ENCODE measurements around the gene HACL1.

Gene HACL1

GRCh38 chr3:15572138-15572537 is 29.2 kb downstream of the HACL1 start:
- H3K9ac ChIP-seq (ENCODE audit: low read length), result no peak overlapping the region
- H3K4me3 ChIP-seq (ENCODE audit: low read length), result no peak overlapping the region
- H3K36me3 ChIP-seq (ENCODE audit: control insufficient read depth, low read depth, low read length), result peaks cover 44% of the 10 kb centered on the region
- no peaks in the 10 kb centered on the region for H3K27me3 ChIP-seq (ENCODE audit: control insufficient read depth, insufficient read depth, low read length)
- no peak overlapping the region for H3K27ac ChIP-seq (ENCODE audit: low read length)
- H3K4me1 ChIP-seq (ENCODE audit: control insufficient read depth, low read depth, low read length), result no peaks in the 10 kb centered on the region
- no peaks in the 10 kb centered on the region for H3K9me3 ChIP-seq (ENCODE audit: control insufficient read depth, low read depth, low read length)

- H3K27me3 ChIP-seq (ENCODE audit: control insufficient read depth, insufficient read depth, low read length), result no peaks in the 10 kb centered on the region
- H3K9me3 ChIP-seq (ENCODE audit: control insufficient read depth, low read depth, low read length), result no peaks in the 10 kb centered on the region
- no peaks in the 10 kb centered on the region for H3K4me1 ChIP-seq (ENCODE audit: control insufficient read depth, low read depth, low read length)
- no peak overlapping the region for H3K9ac ChIP-seq (ENCODE audit: low read length)
- H3K36me3 ChIP-seq (ENCODE audit: control insufficient read depth, low read depth, low read length), result peaks cover 53% of the 10 kb centered on the region
- no peak overlapping the region for H3K4me3 ChIP-seq (ENCODE audit: low read length)
- no peak overlapping the region for H3K27ac ChIP-seq (ENCODE audit: low read length)
Observed at GRCh38 chr3:15563190-15563589, 38.2 kb downstream of the HACL1 start.

DNA sequence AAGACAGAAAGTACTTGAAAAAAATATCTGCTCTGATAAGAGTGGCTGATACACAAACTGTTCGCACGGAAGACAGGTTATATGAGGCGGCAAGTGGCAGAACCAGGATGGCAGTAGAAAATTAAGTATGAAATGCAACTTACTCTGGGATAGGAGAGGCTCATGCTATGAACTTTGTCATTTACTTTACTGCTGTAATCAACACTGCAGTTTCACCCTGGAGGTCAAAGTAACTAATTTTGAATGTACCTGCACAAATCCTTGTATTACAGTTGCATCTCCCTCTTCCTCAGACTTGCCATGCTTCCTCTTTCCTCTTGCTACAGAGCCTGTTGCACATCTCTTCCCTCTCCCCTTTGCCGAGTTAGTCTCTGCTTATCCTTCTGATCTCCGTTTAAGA is 38.8 kb downstream of the HACL1 start:
- no peaks in the 10 kb centered on the region for H3K4me1 ChIP-seq (ENCODE audit: control insufficient read depth, low read depth, low read length)
- H3K4me3 ChIP-seq (ENCODE audit: low read length), result no peak overlapping the region
- H3K27ac ChIP-seq (ENCODE audit: low read length), result no peak overlapping the region
- no peaks in the 10 kb centered on the region for H3K9me3 ChIP-seq (ENCODE audit: control insufficient read depth, low read depth, low read length)
- H3K27me3 ChIP-seq (ENCODE audit: control insufficient read depth, insufficient read depth, low read length), result no peaks in the 10 kb centered on the region
- peaks cover 47% of the 10 kb centered on the region for H3K36me3 ChIP-seq (ENCODE audit: control insufficient read depth, low read depth, low read length)
- no peak overlapping the region for H3K9ac ChIP-seq (ENCODE audit: low read length)

DNA sequence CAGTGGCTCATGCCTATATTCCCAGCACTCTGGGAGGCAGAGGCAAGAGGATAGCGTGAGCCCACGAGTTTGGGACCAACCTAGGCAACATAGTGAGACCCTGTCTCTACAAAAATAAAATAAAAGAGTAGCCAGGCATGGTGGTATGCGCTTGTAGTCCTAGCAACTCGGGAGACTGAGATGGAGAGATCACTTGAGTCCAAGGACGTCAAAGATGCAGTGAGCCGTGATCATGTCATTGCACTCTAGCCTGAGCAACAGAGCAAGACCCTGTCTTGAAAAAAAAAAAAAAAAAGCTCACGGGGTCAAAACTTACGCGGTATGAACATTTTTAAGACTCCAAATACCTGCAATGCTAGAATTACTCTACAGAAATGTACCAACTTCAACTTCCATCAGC is 42.8 kb downstream of the HACL1 start:
- Histone ChIP-seq H3K4me3 (ENCODE audit: low read length) (no peak overlapping the region), H3K27ac (ENCODE audit: low read length) (no peak overlapping the region), H3K9ac (ENCODE audit: low read length) (no peak overlapping the region), H3K36me3 (ENCODE audit: control insufficient read depth, low read depth, low read length) (peaks cover 24% of the 10 kb centered on the region), H3K4me1 (ENCODE audit: control insufficient read depth, low read depth, low read length) (no peaks in the 10 kb centered on the region), H3K27me3 (ENCODE audit: control insufficient read depth, insufficient read depth, low read length) (no peaks in the 10 kb centered on the region), H3K9me3 (ENCODE audit: control insufficient read depth, low read depth, low read length) (no peaks in the 10 kb centered on the region)

GRCh38 chr3:15557511-15557946 is 43.8 kb downstream of the HACL1 start:
- Histone ChIP-seq H3K27me3 (ENCODE audit: control insufficient read depth, insufficient read depth, low read length) (no peaks in the 10 kb centered on the region), H3K4me1 (ENCODE audit: control insufficient read depth, low read depth, low read length) (no peaks in the 10 kb centered on the region), H3K36me3 (ENCODE audit: control insufficient read depth, low read depth, low read length) (peaks cover 15% of the 10 kb centered on the region), H3K9me3 (ENCODE audit: control insufficient read depth, low read depth, low read length) (no peaks in the 10 kb centered on the region), H3K27ac (ENCODE audit: low read length) (no peak overlapping the region), H3K4me3 (ENCODE audit: low read length) (no peak overlapping the region), H3K9ac (ENCODE audit: low read length) (no peak overlapping the region)

- Histone ChIP-seq H3K27me3 (ENCODE audit: control insufficient read depth, insufficient read depth, low read length) (no peaks in the 10 kb centered on the region), H3K4me1 (ENCODE audit: control insufficient read depth, low read depth, low read length) (no peaks in the 10 kb centered on the region), H3K27ac (ENCODE audit: low read length) (no peak overlapping the region), H3K9ac (ENCODE audit: low read length) (no peak overlapping the region), H3K4me3 (ENCODE audit: low read length) (no peak overlapping the region), H3K36me3 (ENCODE audit: control insufficient read depth, low read depth, low read length) (peaks cover 5% of the 10 kb centered on the region), H3K9me3 (ENCODE audit: control insufficient read depth, low read depth, low read length) (no peaks in the 10 kb centered on the region)
Observed at GRCh38 chr3:15556512-15556911, 44.9 kb downstream of the HACL1 start.

DNA sequence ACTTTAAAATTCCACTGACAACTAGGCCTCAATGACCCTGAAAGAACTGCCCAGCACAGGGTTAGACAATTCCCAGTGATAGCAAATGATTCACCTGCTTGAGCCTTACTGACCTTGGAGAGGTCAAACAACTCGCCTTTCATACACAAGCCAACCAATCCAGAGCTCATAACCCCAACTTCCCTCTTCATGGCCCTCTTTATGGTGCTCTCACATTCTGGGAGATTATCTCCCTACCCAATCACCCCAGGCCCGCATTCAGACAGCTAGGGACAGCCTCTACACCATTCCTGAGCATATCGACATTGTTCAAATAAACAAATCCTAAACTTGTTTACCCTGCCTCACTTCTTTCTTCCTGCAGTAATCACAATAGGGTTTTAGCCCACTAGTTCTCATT is 47.6 kb downstream of the HACL1 start:
- Histone ChIP-seq H3K9ac (ENCODE audit: low read length) (no peak overlapping the region), H3K9me3 (ENCODE audit: control insufficient read depth, low read depth, low read length) (no peaks in the 10 kb centered on the region), H3K4me1 (ENCODE audit: control insufficient read depth, low read depth, low read length) (no peaks in the 10 kb centered on the region), H3K27ac (ENCODE audit: low read length) (no peak overlapping the region), H3K36me3 (ENCODE audit: control insufficient read depth, low read depth, low read length) (no peaks in the 10 kb centered on the region), H3K4me3 (ENCODE audit: low read length) (no peak overlapping the region), H3K27me3 (ENCODE audit: control insufficient read depth, insufficient read depth, low read length) (no peaks in the 10 kb centered on the region)

DNA sequence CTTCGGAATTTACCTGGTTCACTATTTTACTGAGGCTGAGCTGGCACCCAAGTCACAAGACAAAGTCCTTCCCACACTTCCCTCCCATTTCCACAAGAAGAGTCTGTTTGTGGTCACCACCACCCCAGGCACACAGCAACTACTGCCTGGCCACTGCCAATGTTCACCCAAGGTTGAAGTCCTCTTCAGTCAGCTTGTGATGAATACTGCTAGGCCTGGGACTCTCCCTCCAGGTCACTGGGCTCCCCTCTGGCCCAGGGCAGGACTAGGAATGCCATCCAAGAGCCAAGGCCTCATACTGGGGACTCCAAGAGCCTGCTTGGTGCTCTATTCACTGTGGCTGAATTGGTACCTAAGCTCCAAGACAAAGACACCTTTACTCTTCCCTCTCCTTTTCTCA is 49.5 kb downstream of the HACL1 start:
- no peak overlapping the region for H3K27ac ChIP-seq (ENCODE audit: low read length)
- no peak overlapping the region for H3K4me3 ChIP-seq (ENCODE audit: low read length)
- no peaks in the 10 kb centered on the region for H3K36me3 ChIP-seq (ENCODE audit: control insufficient read depth, low read depth, low read length)
- H3K4me1 ChIP-seq (ENCODE audit: control insufficient read depth, low read depth, low read length), result no peaks in the 10 kb centered on the region
- no peaks in the 10 kb centered on the region for H3K9me3 ChIP-seq (ENCODE audit: control insufficient read depth, low read depth, low read length)
- H3K27me3 ChIP-seq (ENCODE audit: control insufficient read depth, insufficient read depth, low read length), result no peaks in the 10 kb centered on the region
- no peak overlapping the region for H3K9ac ChIP-seq (ENCODE audit: low read length)

DNA sequence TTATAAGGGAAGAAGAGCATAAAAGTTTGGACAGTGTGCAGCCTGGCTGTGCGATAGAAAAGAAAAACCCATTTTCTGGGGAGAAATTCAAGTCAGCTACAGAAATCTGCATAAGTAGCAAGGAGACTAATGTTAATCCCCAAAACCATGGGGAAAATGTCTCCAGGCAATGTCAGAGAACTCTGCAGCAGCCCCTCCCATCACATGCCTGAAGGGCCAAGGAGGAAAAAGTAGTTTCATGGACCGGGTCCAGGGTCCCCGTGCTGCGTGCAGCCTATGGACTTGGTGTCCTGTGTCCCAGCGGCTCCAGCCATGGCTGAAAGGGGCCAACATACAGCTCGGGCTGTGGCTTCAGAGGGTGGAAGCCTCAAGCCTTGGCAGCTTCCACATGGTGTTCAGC is 51.5 kb downstream of the HACL1 start:
- H3K4me1 ChIP-seq (ENCODE audit: control insufficient read depth, low read depth, low read length), result no peaks in the 10 kb centered on the region
- no peaks in the 10 kb centered on the region for H3K36me3 ChIP-seq (ENCODE audit: control insufficient read depth, low read depth, low read length)
- no peaks in the 10 kb centered on the region for H3K27me3 ChIP-seq (ENCODE audit: control insufficient read depth, insufficient read depth, low read length)
- no peak overlapping the region for H3K4me3 ChIP-seq (ENCODE audit: low read length)
- H3K27ac ChIP-seq (ENCODE audit: low read length), result no peak overlapping the region
- no peak overlapping the region for H3K9ac ChIP-seq (ENCODE audit: low read length)
- no peaks in the 10 kb centered on the region for H3K9me3 ChIP-seq (ENCODE audit: control insufficient read depth, low read depth, low read length)

DNA sequence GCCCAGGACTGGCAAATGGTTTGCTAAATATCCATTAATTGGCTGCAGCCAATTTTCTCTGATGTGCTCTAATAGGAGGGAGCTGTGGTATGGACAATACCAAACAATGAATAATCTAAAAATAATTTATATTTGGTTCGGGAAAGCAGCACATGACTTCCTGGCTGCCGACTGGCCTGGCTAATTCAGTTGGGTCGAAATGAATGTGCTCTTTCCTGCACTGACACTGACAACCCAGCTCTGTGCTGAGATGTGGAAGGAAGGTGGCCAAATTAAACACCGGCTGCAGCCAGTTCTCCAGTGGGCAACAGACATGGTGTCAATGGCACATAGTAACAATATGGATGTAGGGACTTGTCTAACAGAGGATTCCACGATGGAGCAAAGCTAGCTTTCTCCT is 58.8 kb downstream of the HACL1 start:
- H3K4me3 ChIP-seq (ENCODE audit: low read length), result no peak overlapping the region
- H3K9ac ChIP-seq (ENCODE audit: low read length), result no peak overlapping the region
- H3K9me3 ChIP-seq (ENCODE audit: control insufficient read depth, low read depth, low read length), result no peaks in the 10 kb centered on the region
- no peak overlapping the region for H3K27ac ChIP-seq (ENCODE audit: low read length)
- H3K36me3 ChIP-seq (ENCODE audit: control insufficient read depth, low read depth, low read length), result no peaks in the 10 kb centered on the region
- no peaks in the 10 kb centered on the region for H3K4me1 ChIP-seq (ENCODE audit: control insufficient read depth, low read depth, low read length)
- no peaks in the 10 kb centered on the region for H3K27me3 ChIP-seq (ENCODE audit: control insufficient read depth, insufficient read depth, low read length)

- H3K4me1 ChIP-seq (ENCODE audit: control insufficient read depth, low read depth, low read length), result no peaks in the 10 kb centered on the region
- H3K36me3 ChIP-seq (ENCODE audit: control insufficient read depth, low read depth, low read length), result no peaks in the 10 kb centered on the region
- no peak overlapping the region for H3K27ac ChIP-seq (ENCODE audit: low read length)
- H3K9me3 ChIP-seq (ENCODE audit: control insufficient read depth, low read depth, low read length), result no peaks in the 10 kb centered on the region
- H3K4me3 ChIP-seq (ENCODE audit: low read length), result no peak overlapping the region
- H3K27me3 ChIP-seq (ENCODE audit: control insufficient read depth, insufficient read depth, low read length), result no peaks in the 10 kb centered on the region
- no peak overlapping the region for H3K9ac ChIP-seq (ENCODE audit: low read length)
Observed at GRCh38 chr3:15541371-15541770, 60.0 kb downstream of the HACL1 start.

- Histone ChIP-seq H3K27me3 (ENCODE audit: control insufficient read depth, insufficient read depth, low read length) (no peaks in the 10 kb centered on the region), H3K27ac (ENCODE audit: low read length) (no peak overlapping the region), H3K9me3 (ENCODE audit: control insufficient read depth, low read depth, low read length) (no peaks in the 10 kb centered on the region), H3K4me3 (ENCODE audit: low read length) (no peak overlapping the region), H3K36me3 (ENCODE audit: control insufficient read depth, low read depth, low read length) (no peaks in the 10 kb centered on the region), H3K4me1 (ENCODE audit: control insufficient read depth, low read depth, low read length) (no peaks in the 10 kb centered on the region), H3K9ac (ENCODE audit: low read length) (no peak overlapping the region)
Observed at GRCh38 chr3:15539066-15539465, 62.3 kb downstream of the HACL1 start.

All from iPS-18a (cell line).